CD4-positive, alpha-beta memory T cell (primary cell): Measurements from ENCODE around the gene TNIK. TPM values are rescaled to one million over a fixed set of nuclear protein-coding genes. Genes with fewer than 3 reads are reported as not detected.
A peak's percentile ranks its signal among the peaks of the same experiment; 100 is the strongest.

Source experiments
- CTCF ChIA-PET: fragments of 350-600 bp; sonication (Branson Sonifier 250); formaldehyde crosslinking; loops from one replicate; lab custom pipeline; 2021; ENCODE audit warnings: inconsistent platforms; ENCODE audit not compliant: partially characterized antibody; lab: Charles Lee
- POLR2A ChIA-PET: fragments of 350-600 bp; sonication (Branson Sonifier 250); formaldehyde crosslinking; loops from one replicate; lab custom pipeline; 2021; ENCODE audit not compliant: partially characterized antibody; lab: Charles Lee
- DNase-seq, 5 donors: peaks; one replicate each; pipeline versions ENCODE4 v3.0.0 to v3.0.0-alpha.2; 2020 to 2022; ENCODE audit warnings: mixed read lengths in 1 of 5
- H3K27ac ChIP-seq: one replicate; pipeline ENCODE4 v1.7.0; 2013; ENCODE audit warnings: low read depth, low read length
- H3K27me3 ChIP-seq: 2 replicates; pipeline ENCODE4 v1.7.0; 2013; ENCODE audit warnings: mild to moderate bottlenecking, low read length, moderate library complexity; ENCODE audit not compliant: insufficient read depth
- H3K36me3 ChIP-seq: 2 replicates; pipeline ENCODE4 v1.7.0; 2013; ENCODE audit warnings: mild to moderate bottlenecking, low read length, moderate library complexity; ENCODE audit not compliant: insufficient read depth
- H3K4me1 ChIP-seq: 2 replicates; pipeline ENCODE4 v1.7.0; 2013; ENCODE audit warnings: mild to moderate bottlenecking, low read length, moderate library complexity; ENCODE audit not compliant: insufficient read depth
- H3K4me3 ChIP-seq, 2 donors: one replicate each; pipeline ENCODE4 v1.7.0; 2013; ENCODE audit warnings: low read length in 2 of 2, mild to moderate bottlenecking in 1 of 2
- H3K9me3 ChIP-seq, 2 donors: one replicate each; pipeline ENCODE4 v1.7.0; 2013; ENCODE audit warnings: low read length in 2 of 2, control low read depth in 1 of 2; ENCODE audit not compliant: control insufficient read depth in 1 of 2
- H3K27ac Mint-ChIP-seq, 7 donors: one replicate each; pipeline ENCODE4 v1.8.0; 2020 to 2021; ENCODE audit warnings: mixed read lengths in 7 of 7, mild to moderate bottlenecking in 6 of 7, inconsistent platforms in 3 of 7, moderate library complexity in 3 of 7
- H3K27me3 Mint-ChIP-seq, 2 donors: one replicate each; pipeline ENCODE4 v1.8.0; 2020 to 2021; ENCODE audit warnings: mixed read lengths in 2 of 2
- H3K36me3 Mint-ChIP-seq, 2 donors: one replicate each; pipeline ENCODE4 v1.8.0; 2020 to 2021; ENCODE audit warnings: mixed read lengths in 2 of 2, inconsistent platforms in 1 of 2, mild to moderate bottlenecking in 1 of 2
- H3K4me1 Mint-ChIP-seq, 4 donors: one replicate each; pipeline ENCODE4 v1.8.0; 2020 to 2021; ENCODE audit warnings: mixed read lengths in 4 of 4, mild to moderate bottlenecking in 1 of 4
- H3K4me3 Mint-ChIP-seq, 8 donors: one replicate each; pipeline ENCODE4 v1.8.0; 2020 to 2021; ENCODE audit warnings: mixed read lengths in 8 of 8, mild to moderate bottlenecking in 7 of 8, moderate library complexity in 6 of 8, inconsistent platforms in 3 of 8
- H3K9me3 Mint-ChIP-seq, 8 donors: one replicate each; pipeline ENCODE4 v1.8.0; 2020 to 2021; ENCODE audit warnings: mixed read lengths in 8 of 8, mild to moderate bottlenecking in 5 of 8, inconsistent platforms in 3 of 8, moderate library complexity in 1 of 8
- intact Hi-C: fragments of 100-400 bp; cut with micrococcal nuclease; formaldehyde crosslinking; loops from one replicate; pipeline ENCODE4 v1.15.1; 2023
- polyA plus RNA-seq, 2 donors: library from polyadenylated mRNA; unstranded; fragments of 300-500 nt; fragmentation: Illumina TruSeq; gene quantifications; one replicate each; pipeline ENCODE4 v1.2.3, GENCODE V29; 2021
- total RNA-seq, 2 experiments: library from RNA; stranded (reverse); gene quantifications; one replicate each; pipeline ENCODE4 v1.2.3, GENCODE V29; 2021

The TNIK gene
- total and polyA plus RNA-seq, 4 experiments from 2014 or later, result 14.6 to 93.5 (median 58.1) TPM

DNA sequence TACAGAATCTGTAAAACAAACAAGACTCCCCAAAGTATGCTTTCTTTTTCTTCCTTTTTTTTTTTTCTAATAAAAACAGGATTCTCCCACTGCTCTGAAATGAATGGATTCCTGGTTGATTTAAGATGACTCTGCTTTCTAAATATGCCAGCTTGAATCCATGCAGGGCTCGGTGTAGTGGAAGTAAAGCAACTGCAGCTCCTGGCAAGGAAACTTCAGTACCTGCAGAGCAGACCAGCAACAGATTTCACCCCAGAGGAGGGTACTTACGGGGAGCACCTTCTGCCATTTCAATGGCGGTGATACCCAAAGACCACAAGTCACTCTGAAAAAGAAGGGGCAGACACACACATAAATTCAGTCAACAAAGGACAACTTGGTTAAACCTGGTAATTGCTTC lies 283.1 kb downstream of the TNIK start:
- ChIA-PET CTCF (interaction anchor here (1.3 kb wide), 1 partner anchor 10 kb away, joined by 4 read pairs; no protein-coding TSS in a partner anchor), POLR2A (no interaction called here)
- Histone ChIP-seq H3K27me3 (no peaks in the 10 kb centered on the region), H3K27ac (no peak overlapping the region), H3K9me3 (no peaks in the 10 kb centered on the region), H3K4me1 (no peaks in the 10 kb centered on the region), H3K4me3 (no peak overlapping the region), H3K36me3 (peaks cover 23% of the 10 kb centered on the region)
- Mint-ChIP-seq H3K4me1 (peaks cover 4 to 21% (median 17%) of the 10 kb centered on the region in 4 donors), H3K27ac (no peak overlapping the region), H3K27me3 (no peaks in the 10 kb centered on the region), H3K36me3 (peaks cover 57 to 69% of the 10 kb centered on the region in 2 donors), H3K9me3 (peaks cover 0 to 2% (median 0%) of the 10 kb centered on the region in 8 donors), H3K4me3 (no peak overlapping the region)
- intact Hi-C loops, result no loop called here
- no peak for DNase-seq

GRCh38 chr3:171176244-171176933 lies 283.8 kb downstream of the TNIK start:
- H3K27ac ChIP-seq, result no peak overlapping the region
- no peaks in the 10 kb centered on the region for H3K4me1 ChIP-seq
- DNase-seq, result no peak
- no peaks in the 10 kb centered on the region for H3K27me3 ChIP-seq
- Mint-ChIP-seq H3K4me1 (peaks cover 4 to 19% (median 16%) of the 10 kb centered on the region in 4 donors), H3K36me3 (peaks cover 61 to 72% of the 10 kb centered on the region in 2 donors), H3K9me3 (peaks cover 0 to 2% (median 0%) of the 10 kb centered on the region in 8 donors), H3K27me3 (no peaks in the 10 kb centered on the region), H3K27ac (no peak overlapping the region), H3K4me3 (no peak overlapping the region)
- H3K4me3 ChIP-seq, result no peak overlapping the region
- POLR2A ChIA-PET, result interaction anchor here (1.4 kb wide), 1 partner anchor 11 kb away, joined by 3 read pairs; no protein-coding TSS in a partner anchor
- intact Hi-C loops, result no loop called here
- peaks cover 26% of the 10 kb centered on the region for H3K36me3 ChIP-seq
- no peaks in the 10 kb centered on the region for H3K9me3 ChIP-seq
- CTCF ChIA-PET, result interaction anchor here (0.9 to 1.6 kb wide), 3 partner anchors 10 to 390 kb away, joined by 3 to 4 read pairs (median 4); no protein-coding TSS in a partner anchor

GRCh38 chr3:171175741-171176234 lies 284.4 kb downstream of the TNIK start:
- intact Hi-C loops, result no loop called here
- H3K4me1 Mint-ChIP-seq, result peaks cover 4 to 17% (median 15%) of the 10 kb centered on the region in 4 donors
- Histone ChIP-seq H3K4me1 (no peaks in the 10 kb centered on the region), H3K36me3 (peaks cover 29% of the 10 kb centered on the region), H3K27ac (no peak overlapping the region), H3K27me3 (no peaks in the 10 kb centered on the region), H3K9me3 (no peaks in the 10 kb centered on the region), H3K4me3 (no peak overlapping the region)
- peaks cover 62 to 70% of the 10 kb centered on the region in 2 donors for H3K36me3 Mint-ChIP-seq
- POLR2A ChIA-PET, result interaction anchor here (1.4 kb wide), 1 partner anchor 10 kb away, joined by 3 read pairs; no protein-coding TSS in a partner anchor
- no peak overlapping the region for H3K4me3 Mint-ChIP-seq
- no peaks in the 10 kb centered on the region for H3K27me3 Mint-ChIP-seq
- peak overlapping the region in 1 of 7 donors; percentile 2 for H3K27ac Mint-ChIP-seq
- peaks cover 0 to 2% (median 0%) of the 10 kb centered on the region in 8 donors for H3K9me3 Mint-ChIP-seq
- CTCF ChIA-PET, result interaction anchor here (0.9 to 1.6 kb wide), 3 partner anchors 9 to 391 kb away, joined by 3 to 4 read pairs (median 4); no protein-coding TSS in a partner anchor
- no peak for DNase-seq

DNA sequence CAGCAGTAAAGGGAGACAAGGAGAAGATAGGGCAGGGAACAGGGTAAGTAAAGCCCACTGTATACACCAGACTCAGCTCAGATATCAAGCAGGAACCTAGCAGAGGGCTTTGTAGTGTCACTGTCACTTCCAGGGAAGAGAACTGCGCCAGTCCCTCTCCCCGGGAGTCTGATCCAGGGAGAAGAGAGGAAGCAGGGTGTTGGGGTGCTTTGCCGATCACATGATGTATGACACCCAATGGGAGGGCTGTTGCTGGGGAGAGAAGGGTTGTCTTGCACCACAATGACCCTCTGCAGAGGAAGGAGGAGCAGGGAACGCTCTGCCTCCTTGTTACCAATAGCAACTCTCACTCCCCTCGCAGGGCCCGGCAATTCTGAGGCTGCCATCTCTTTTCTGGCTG lies 286.5 kb downstream of the TNIK start:
- Histone ChIP-seq H3K4me1 (no peaks in the 10 kb centered on the region), H3K4me3 (no peak overlapping the region), H3K36me3 (peaks cover 25% of the 10 kb centered on the region), H3K27ac (no peak overlapping the region), H3K27me3 (no peaks in the 10 kb centered on the region), H3K9me3 (no peaks in the 10 kb centered on the region)
- no peaks in the 10 kb centered on the region for H3K9me3 Mint-ChIP-seq
- H3K36me3 Mint-ChIP-seq, result peaks cover 67 to 70% of the 10 kb centered on the region in 2 donors
- peaks cover 1 to 15% (median 8%) of the 10 kb centered on the region in 4 donors for H3K4me1 Mint-ChIP-seq
- DNase-seq, result no peak
- H3K27ac Mint-ChIP-seq, result peak overlapping the region in 1 of 7 donors; percentile 2
- POLR2A ChIA-PET, result no interaction called here
- intact Hi-C loops, result no loop called here
- H3K27me3 Mint-ChIP-seq, result no peaks in the 10 kb centered on the region
- CTCF ChIA-PET, result interaction anchor here (1.0 to 1.1 kb wide), 2 partner anchors 10 to 13 kb away, joined by 3 to 4 read pairs; no protein-coding TSS in a partner anchor
- no peak overlapping the region for H3K4me3 Mint-ChIP-seq

DNA sequence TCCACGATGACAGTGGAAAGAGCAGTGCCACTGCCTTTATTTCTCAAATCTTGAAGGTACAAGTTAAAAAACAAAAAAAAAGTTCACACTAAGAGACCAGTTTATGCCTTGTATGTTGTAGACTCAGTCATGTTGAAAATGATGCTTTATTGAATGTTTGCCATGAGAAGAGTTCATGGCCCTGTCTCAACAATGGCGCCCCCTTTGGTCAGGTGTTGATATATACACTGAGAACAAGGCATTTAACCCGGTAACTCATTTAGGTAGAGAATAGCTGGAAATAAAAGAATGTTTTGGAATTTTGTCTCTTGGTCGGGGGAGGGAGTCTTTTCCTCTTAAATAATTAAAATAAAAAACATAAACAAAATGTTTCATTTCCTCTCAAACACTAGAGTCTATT lies 288.1 kb downstream of the TNIK start:
- intact Hi-C loops, result no loop called here
- Histone ChIP-seq H3K4me3 (no peak overlapping the region), H3K27me3 (no peaks in the 10 kb centered on the region), H3K27ac (no peak overlapping the region), H3K9me3 (no peaks in the 10 kb centered on the region), H3K4me1 (peaks cover 4% of the 10 kb centered on the region), H3K36me3 (peaks cover 25% of the 10 kb centered on the region)
- CTCF ChIA-PET, result interaction anchor here (0.7 to 2.2 kb wide), 3 partner anchors 9 to 345 kb away, joined by 3 to 6 read pairs (median 3); no protein-coding TSS in a partner anchor
- Mint-ChIP-seq H3K27ac (no peak overlapping the region), H3K27me3 (no peaks in the 10 kb centered on the region), H3K4me3 (no peak overlapping the region), H3K36me3 (peaks cover 69 to 71% of the 10 kb centered on the region in 2 donors), H3K4me1 (peaks cover 2 to 21% (median 14%) of the 10 kb centered on the region in 4 donors), H3K9me3 (no peaks in the 10 kb centered on the region)
- peak in 1 of 5 donors; percentile 11 for DNase-seq
- POLR2A ChIA-PET, result no interaction called here

DNA sequence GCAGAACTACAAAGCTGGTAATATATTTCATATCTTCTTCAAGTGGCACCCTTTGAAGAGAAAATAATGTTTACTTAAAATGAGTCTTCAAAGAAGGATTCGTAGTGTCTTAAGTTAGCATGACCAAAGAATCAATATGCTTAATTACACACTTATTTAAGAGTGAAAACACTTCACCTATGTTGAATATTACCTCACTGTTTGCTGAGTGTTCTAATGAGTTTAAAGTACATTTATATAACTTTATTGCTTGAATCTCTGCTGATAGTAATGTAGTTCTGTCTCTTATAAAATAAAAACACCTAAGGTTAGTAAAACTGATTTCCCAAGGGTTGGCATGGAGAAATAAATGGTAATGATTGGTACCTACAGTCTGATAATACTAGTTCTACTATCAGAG lies 290.3 kb downstream of the TNIK start:
- intact Hi-C loops, result no loop called here
- H3K36me3 ChIP-seq, result peaks cover 13% of the 10 kb centered on the region
- H3K4me3 ChIP-seq, result no peak overlapping the region
- Mint-ChIP-seq H3K27ac (no peak overlapping the region), H3K9me3 (no peaks in the 10 kb centered on the region), H3K4me3 (no peak overlapping the region), H3K27me3 (no peaks in the 10 kb centered on the region), H3K4me1 (peaks cover 18 to 31% (median 26%) of the 10 kb centered on the region in 4 donors), H3K36me3 (peaks cover 72 to 74% of the 10 kb centered on the region in 2 donors)
- DNase-seq, result no peak
- peaks cover 23% of the 10 kb centered on the region for H3K4me1 ChIP-seq
- no peaks in the 10 kb centered on the region for H3K27me3 ChIP-seq
- POLR2A ChIA-PET, result no interaction called here
- no peak overlapping the region for H3K27ac ChIP-seq
- no peaks in the 10 kb centered on the region for H3K9me3 ChIP-seq
- CTCF ChIA-PET, result interaction anchor here (1.7 kb wide), 1 partner anchor 18 kb away, joined by 4 read pairs; no protein-coding TSS in a partner anchor

DNA sequence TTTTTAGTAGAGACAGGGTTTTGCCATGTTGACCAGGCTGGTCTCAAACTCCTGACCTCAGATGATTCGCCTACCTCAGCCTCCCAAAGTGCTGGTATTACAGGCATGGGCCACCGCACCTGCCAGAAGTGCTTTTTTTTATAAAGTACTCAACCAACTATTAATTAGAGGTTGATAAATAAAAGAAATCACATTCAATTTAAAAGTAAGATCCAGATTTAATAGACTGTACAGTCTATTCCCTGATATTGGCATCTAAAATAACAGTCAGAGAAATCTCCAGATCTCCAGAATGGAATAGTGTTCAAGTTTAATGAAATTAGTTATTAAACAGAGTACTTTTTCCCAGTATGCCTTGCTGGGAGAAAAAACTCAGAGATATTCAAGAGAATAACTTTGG lies 290.8 kb downstream of the TNIK start:
- Histone ChIP-seq H3K27me3 (no peaks in the 10 kb centered on the region), H3K27ac (no peak overlapping the region), H3K36me3 (peaks cover 13% of the 10 kb centered on the region), H3K4me3 (no peak overlapping the region), H3K4me1 (peaks cover 23% of the 10 kb centered on the region), H3K9me3 (no peaks in the 10 kb centered on the region)
- Mint-ChIP-seq H3K27me3 (no peaks in the 10 kb centered on the region), H3K36me3 (peaks cover 72 to 74% of the 10 kb centered on the region in 2 donors), H3K4me1 (peaks cover 18 to 31% (median 23%) of the 10 kb centered on the region in 4 donors), H3K4me3 (no peak overlapping the region), H3K27ac (no peak overlapping the region), H3K9me3 (no peaks in the 10 kb centered on the region)
- intact Hi-C loops, result no loop called here
- no peak for DNase-seq
- ChIA-PET POLR2A (no interaction called here), CTCF (interaction anchor here (1.7 kb wide), 1 partner anchor 18 kb away, joined by 4 read pairs; no protein-coding TSS in a partner anchor)
